ENCODE results near the gene MAGOH.

DNA sequence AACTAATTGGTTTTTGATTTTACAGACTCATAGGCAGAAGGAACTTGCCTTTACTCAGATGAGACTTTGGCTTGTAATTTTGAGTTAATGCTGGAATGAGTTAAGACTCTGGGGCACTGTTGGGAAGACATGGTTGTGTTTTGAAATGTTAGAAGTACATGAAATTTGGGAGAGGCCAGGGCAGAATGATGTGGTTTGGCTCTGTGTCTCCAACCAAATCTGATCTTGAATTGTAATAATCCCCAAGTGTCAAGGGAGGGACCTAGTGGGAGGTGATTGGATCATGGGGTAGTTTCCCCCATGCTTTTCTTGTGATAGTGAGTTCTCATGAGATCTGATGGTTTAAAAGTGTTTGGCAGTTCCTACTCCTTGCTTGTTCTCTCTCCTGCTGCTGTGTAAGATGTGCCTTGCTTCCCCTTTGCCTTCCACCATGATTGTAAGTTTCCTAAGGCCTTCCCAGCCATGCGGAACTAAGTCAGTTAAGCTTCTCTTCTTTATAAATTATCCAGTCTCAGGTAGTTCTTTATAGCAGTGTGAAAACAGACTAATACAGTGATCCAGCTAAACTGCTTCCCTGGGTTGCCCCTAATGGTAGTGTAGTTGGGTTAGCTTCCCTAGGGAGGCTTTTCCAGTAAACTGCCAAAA lies 31.5 kb downstream of the MAGOH start:
- TF ChIP-seq, protein P1, sequence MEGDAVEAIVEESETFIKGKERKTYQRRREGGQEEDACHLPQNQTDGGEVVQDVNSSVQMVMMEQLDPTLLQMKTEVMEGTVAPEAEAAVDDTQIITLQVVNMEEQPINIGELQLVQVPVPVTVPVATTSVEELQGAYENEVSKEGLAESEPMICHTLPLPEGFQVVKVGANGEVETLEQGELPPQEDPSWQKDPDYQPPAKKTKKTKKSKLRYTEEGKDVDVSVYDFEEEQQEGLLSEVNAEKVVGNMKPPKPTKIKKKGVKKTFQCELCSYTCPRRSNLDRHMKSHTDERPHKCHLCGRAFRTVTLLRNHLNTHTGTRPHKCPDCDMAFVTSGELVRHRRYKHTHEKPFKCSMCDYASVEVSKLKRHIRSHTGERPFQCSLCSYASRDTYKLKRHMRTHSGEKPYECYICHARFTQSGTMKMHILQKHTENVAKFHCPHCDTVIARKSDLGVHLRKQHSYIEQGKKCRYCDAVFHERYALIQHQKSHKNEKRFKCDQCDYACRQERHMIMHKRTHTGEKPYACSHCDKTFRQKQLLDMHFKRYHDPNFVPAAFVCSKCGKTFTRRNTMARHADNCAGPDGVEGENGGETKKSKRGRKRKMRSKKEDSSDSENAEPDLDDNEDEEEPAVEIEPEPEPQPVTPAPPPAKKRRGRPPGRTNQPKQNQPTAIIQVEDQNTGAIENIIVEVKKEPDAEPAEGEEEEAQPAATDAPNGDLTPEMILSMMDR (IDR thresholded peaks at IDR 0.05; ENCODE audit: extremely low read depth in 1 of 2, insufficient read depth in 1 of 2, low read depth in 1 of 2, low read length in 2 of 2) = no peak
- no peak for TF ChIP-seq POLR2A (IDR thresholded peaks at IDR 0.05; ENCODE audit: low read depth, low read length)
- TF ChIP-seq EZH2 (IDR thresholded peaks at IDR 0.05; ENCODE audit: borderline replicate concordance, low read depth, low read length, severe bottlenecking) = no peak
- no peak for TF ChIP-seq MYC (IDR thresholded peaks at IDR 0.05; ENCODE audit: low read depth, low read length)
- TF ChIP-seq POLR2AphosphoS5 (IDR thresholded peaks at IDR 0.05; ENCODE audit: insufficient read depth, low read depth, low read length) = no peak
- no peak for TF ChIP-seq JUN (IDR thresholded peaks at IDR 0.05; ENCODE audit: borderline replicate concordance, insufficient read depth, insufficient read length, low read depth)
